Effector CD8-positive, alpha-beta T cell (primary cell): ENCODE results near the gene EPHB2.
"Not testable (repeated sequence)": the region's sequence is repeated elsewhere in the genome, so short reads cannot be mapped to it uniquely, and the experiment has no call there.

Source experiments
- DNase-seq: peaks from one replicate; lab custom pipeline; 2025; lab: John Stamatoyannopoulos, UW

EPHB2 gene

GRCh38 chr1:22836850-22837249 lies 126.2 kb downstream of the EPHB2 start:
- DNase-seq = no peak

- no peak for DNase-seq
Observed at GRCh38 chr1:22837332-22837731, 126.7 kb downstream of the EPHB2 start.

- no peak for DNase-seq
Observed at GRCh38 chr1:22838965-22839364, 128.3 kb downstream of the EPHB2 start.

- no peak for DNase-seq
Observed at GRCh38 chr1:22839806-22840205, 129.2 kb downstream of the EPHB2 start.

GRCh38 chr1:22841142-22841541 lies 130.5 kb downstream of the EPHB2 start:
- DNase-seq = no peak

GRCh38 chr1:22841860-22842281 lies 131.2 kb downstream of the EPHB2 start:
- no peak for DNase-seq

- DNase-seq = not testable (repeated sequence)
Observed at GRCh38 chr1:22843441-22844183, 133.0 kb downstream of the EPHB2 start.

GRCh38 chr1:22844621-22845020 lies 134.0 kb downstream of the EPHB2 start:
- DNase-seq = no peak

- DNase-seq = no peak
Observed at GRCh38 chr1:22845398-22845935, 134.8 kb downstream of the EPHB2 start.

- DNase-seq = no peak
Observed at GRCh38 chr1:22846458-22846857, 135.8 kb downstream of the EPHB2 start.

- no peak for DNase-seq
Observed at GRCh38 chr1:22847249-22847648, 136.6 kb downstream of the EPHB2 start.

- DNase-seq = no peak
Observed at GRCh38 chr1:22847709-22848108, 137.1 kb downstream of the EPHB2 start.

GRCh38 chr1:22848405-22848804 lies 137.8 kb downstream of the EPHB2 start:
- DNase-seq = no peak

- no peak for DNase-seq
Observed at GRCh38 chr1:22849770-22850169, 139.1 kb downstream of the EPHB2 start.

- no peak for DNase-seq
Observed at GRCh38 chr1:22850281-22850680, 139.6 kb downstream of the EPHB2 start.

- no peak for DNase-seq
Observed at GRCh38 chr1:22850681-22851080, 140.0 kb downstream of the EPHB2 start.

GRCh38 chr1:22851517-22851916 lies 140.9 kb downstream of the EPHB2 start:
- no peak for DNase-seq

GRCh38 chr1:22852144-22852655 lies 141.6 kb downstream of the EPHB2 start:
- DNase-seq = no peak

GRCh38 chr1:22853651-22854185 lies 143.1 kb downstream of the EPHB2 start:
- no peak for DNase-seq

- no peak for DNase-seq
Observed at GRCh38 chr1:22854688-22855565, 144.3 kb downstream of the EPHB2 start.

GRCh38 chr1:22855668-22856606 lies 145.3 kb downstream of the EPHB2 start:
- DNase-seq = no peak
